ENCODE data around the gene PNPLA8. TPM values are rescaled to one million over a fixed set of nuclear protein-coding genes. Genes with fewer than 3 reads are reported as not detected.

PNPLA8 gene
- polyA plus RNA-seq, 3 donors, result 10.2 to 80.0 (median 55.5) TPM

DNA sequence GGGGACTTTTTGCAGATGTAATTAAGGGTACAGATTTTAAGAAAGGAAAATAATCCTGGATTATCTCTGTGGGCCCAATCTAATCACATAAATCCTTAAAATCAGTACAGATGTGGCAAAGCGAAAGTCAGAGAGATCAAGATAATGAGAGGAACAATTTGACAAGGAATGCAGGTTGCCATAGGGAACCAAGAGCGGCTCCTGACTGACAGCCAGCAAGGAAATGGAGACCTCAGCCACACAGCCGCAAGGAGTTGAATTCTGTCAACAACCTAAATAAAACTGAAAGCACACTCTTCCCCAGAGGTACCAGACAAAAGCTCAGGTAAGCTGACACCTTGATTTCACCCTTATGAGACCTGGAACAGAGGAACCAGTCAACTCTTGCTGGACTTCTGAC is 3.4 kb upstream of the PNPLA8 start:
- Histone ChIP-seq H3K9me3 (replicated peaks in 1 of 2; ENCODE audit: control insufficient read depth in 1 of 2, insufficient read depth in 1 of 2, low read length in 2 of 2) (peaks cover 0 to 1% of the 10 kb centered on the region in 2 donors), H3K27ac (ENCODE audit: low read depth in 1 of 2, low read length in 2 of 2) (no peak overlapping the region), H3K4me3 (replicated peaks in 1 of 3; ENCODE audit: low read depth in 2 of 3, low read length in 3 of 3) (no peak overlapping the region), H3K79me2 (ENCODE audit: insufficient read depth, low read length) (peaks cover 9% of the 10 kb centered on the region), H4K20me1 (ENCODE audit: insufficient read depth, low read length) (peaks cover 6% of the 10 kb centered on the region), H3K4me2 (replicated peaks; ENCODE audit: extremely low read depth, low read length, poor library complexity, severe bottlenecking) (no peak overlapping the region), H3K4me1 (ENCODE audit: control insufficient read depth in 1 of 2, insufficient read depth in 2 of 2, low read length in 2 of 2) (peaks cover 12 to 14% of the 10 kb centered on the region in 2 donors), H2AFZ (ENCODE audit: insufficient read depth, low read depth, low read length, poor library complexity, severe bottlenecking) (no peak overlapping the region), H3K27me3 (ENCODE audit: control insufficient read depth in 2 of 2, insufficient read depth in 2 of 2, low read length in 2 of 2) (no peaks in the 10 kb centered on the region), H3K9ac (ENCODE audit: insufficient read depth, low read length, poor library complexity, severe bottlenecking) (no peak overlapping the region), H3K36me3 (replicated peaks in 1 of 2; ENCODE audit: control insufficient read depth in 1 of 2, insufficient read depth in 2 of 2, low read length in 2 of 2) (no peaks in the 10 kb centered on the region)
- peaks cover 1 to 6% (median 5%) of the 10 kb centered on the region in 3 donors for H3K27me3 Mint-ChIP-seq (ENCODE audit: low read depth in 3 of 3)
- intact Hi-C loops (cut with micrococcal nuclease), result no loop called here
- H3K36me3 Mint-ChIP-seq, result peaks cover 0 to 3% of the 10 kb centered on the region in 2 donors
- H3K4me3 Mint-ChIP-seq, result no peak overlapping the region
- no peak for TF ChIP-seq CTCF (IDR thresholded peaks at IDR 0.05)
- no peak overlapping the region for H3K27ac Mint-ChIP-seq
- no peak for DNase-seq
- H3K4me1 Mint-ChIP-seq, result peaks cover 5% of the 10 kb centered on the region
- peaks cover 0 to 2% (median 2%) of the 10 kb centered on the region in 7 donors for H3K9me3 Mint-ChIP-seq
- 100% methylated on average over 2 of the region's 3 CpGs for WGBS (ENCODE audit: insufficient coverage)

GRCh38 chr7:108528183-108528712 is 2.3 kb upstream of the PNPLA8 start:
- H3K36me3 Mint-ChIP-seq, result peaks cover 5 to 6% of the 10 kb centered on the region in 2 donors
- DNase-seq, result no peak
- Histone ChIP-seq H3K4me3 (replicated peaks in 1 of 3; ENCODE audit: low read depth in 2 of 3, low read length in 3 of 3) (no peak overlapping the region), H2AFZ (ENCODE audit: insufficient read depth, low read depth, low read length, poor library complexity, severe bottlenecking) (peak overlapping the region; percentile 21), H3K27ac (ENCODE audit: low read depth in 1 of 2, low read length in 2 of 2) (no peak overlapping the region), H3K27me3 (ENCODE audit: control insufficient read depth in 2 of 2, insufficient read depth in 2 of 2, low read length in 2 of 2) (no peaks in the 10 kb centered on the region), H3K4me2 (replicated peaks; ENCODE audit: extremely low read depth, low read length, poor library complexity, severe bottlenecking) (no peak overlapping the region), H3K9ac (ENCODE audit: insufficient read depth, low read length, poor library complexity, severe bottlenecking) (no peak overlapping the region), H3K79me2 (ENCODE audit: insufficient read depth, low read length) (peaks cover 20% of the 10 kb centered on the region), H3K4me1 (ENCODE audit: control insufficient read depth in 1 of 2, insufficient read depth in 2 of 2, low read length in 2 of 2) (peaks cover 22 to 25% of the 10 kb centered on the region in 2 donors), H4K20me1 (ENCODE audit: insufficient read depth, low read length) (peaks cover 17% of the 10 kb centered on the region), H3K36me3 (replicated peaks in 1 of 2; ENCODE audit: control insufficient read depth in 1 of 2, insufficient read depth in 2 of 2, low read length in 2 of 2) (no peaks in the 10 kb centered on the region), H3K9me3 (replicated peaks in 1 of 2; ENCODE audit: control insufficient read depth in 1 of 2, insufficient read depth in 1 of 2, low read length in 2 of 2) (no peaks in the 10 kb centered on the region)
- no peak for TF ChIP-seq CTCF (IDR thresholded peaks at IDR 0.05)
- peaks cover 1 to 6% (median 5%) of the 10 kb centered on the region in 3 donors for H3K27me3 Mint-ChIP-seq (ENCODE audit: low read depth in 3 of 3)
- WGBS (ENCODE audit: insufficient coverage), result 97% methylated on average over 4 of the region's 6 CpGs
- intact Hi-C loops (cut with micrococcal nuclease), result no loop called here
- H3K9me3 Mint-ChIP-seq, result no peaks in the 10 kb centered on the region
- no peak overlapping the region for H3K4me3 Mint-ChIP-seq
- peaks cover 15% of the 10 kb centered on the region for H3K4me1 Mint-ChIP-seq
- H3K27ac Mint-ChIP-seq, result no peak overlapping the region
